ENCODE results near the gene TRIM60. TPM values are rescaled to one million over a fixed set of nuclear protein-coding genes. Genes with fewer than 3 reads are reported as not detected.
"Not testable (repeated sequence)": the region's sequence is repeated elsewhere in the genome, so short reads cannot be mapped to it uniquely, and the experiment has no call there.

The TRIM60 gene
- total RNA-seq, 1 donor from 2014 or later: not detected

GRCh38 chr4:165058666-165059065, 26.9 kb downstream of the TRIM60 start:
- H3K27me3 Mint-ChIP-seq (ENCODE audit: low read depth): no peaks in the 10 kb centered on the region
- no peaks in the 10 kb centered on the region for H3K4me1 Mint-ChIP-seq
- H3K36me3 Mint-ChIP-seq (ENCODE audit: low read depth): no peaks in the 10 kb centered on the region
- H3K4me3 Mint-ChIP-seq: no peak overlapping the region
- no peak for TF ChIP-seq CTCF (conservative IDR thresholded peaks at IDR 0.05)
- no peak overlapping the region for H3K27ac Mint-ChIP-seq (ENCODE audit: unreplicated experiment)
- DNase-seq (ENCODE audit: low read depth, low spot score): no peak
- no peaks in the 10 kb centered on the region for H3K9me3 Mint-ChIP-seq

DNA sequence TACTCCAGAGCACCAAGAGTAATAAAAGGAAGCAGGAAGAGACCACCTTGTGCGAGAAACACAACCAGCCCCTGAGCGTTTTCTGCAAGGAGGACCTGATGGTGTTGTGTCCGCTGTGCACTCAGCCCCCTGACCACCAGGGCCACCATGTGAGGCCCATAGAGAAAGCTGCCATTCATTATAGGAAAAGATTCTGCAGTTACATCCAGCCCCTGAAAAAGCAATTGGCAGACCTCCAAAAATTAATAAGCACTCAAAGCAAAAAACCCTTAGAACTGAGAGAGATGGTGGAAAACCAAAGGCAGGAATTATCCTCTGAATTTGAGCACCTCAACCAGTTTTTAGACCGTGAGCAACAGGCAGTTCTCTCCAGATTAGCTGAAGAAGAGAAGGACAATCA, 27.6 kb downstream of the TRIM60 start:
- Mint-ChIP-seq H3K4me3 (no peak overlapping the region), H3K4me1 (no peaks in the 10 kb centered on the region), H3K27me3 (ENCODE audit: low read depth) (no peaks in the 10 kb centered on the region), H3K9me3 (no peaks in the 10 kb centered on the region), H3K36me3 (ENCODE audit: low read depth) (no peaks in the 10 kb centered on the region), H3K27ac (ENCODE audit: unreplicated experiment) (no peak overlapping the region)
- TF ChIP-seq CTCF (conservative IDR thresholded peaks at IDR 0.05): no peak
- DNase-seq (ENCODE audit: low read depth, low spot score): no peak

- Mint-ChIP-seq H3K27ac (ENCODE audit: unreplicated experiment) (no peak overlapping the region), H3K4me3 (no peak overlapping the region), H3K36me3 (ENCODE audit: low read depth) (no peaks in the 10 kb centered on the region), H3K4me1 (no peaks in the 10 kb centered on the region), H3K27me3 (ENCODE audit: low read depth) (no peaks in the 10 kb centered on the region), H3K9me3 (no peaks in the 10 kb centered on the region)
- peak; percentile 54 for TF ChIP-seq CTCF (conservative IDR thresholded peaks at IDR 0.05)
- no peak for DNase-seq (ENCODE audit: low read depth, low spot score)
Observed at GRCh38 chr4:165060938-165061337, 29.1 kb downstream of the TRIM60 start.

DNA sequence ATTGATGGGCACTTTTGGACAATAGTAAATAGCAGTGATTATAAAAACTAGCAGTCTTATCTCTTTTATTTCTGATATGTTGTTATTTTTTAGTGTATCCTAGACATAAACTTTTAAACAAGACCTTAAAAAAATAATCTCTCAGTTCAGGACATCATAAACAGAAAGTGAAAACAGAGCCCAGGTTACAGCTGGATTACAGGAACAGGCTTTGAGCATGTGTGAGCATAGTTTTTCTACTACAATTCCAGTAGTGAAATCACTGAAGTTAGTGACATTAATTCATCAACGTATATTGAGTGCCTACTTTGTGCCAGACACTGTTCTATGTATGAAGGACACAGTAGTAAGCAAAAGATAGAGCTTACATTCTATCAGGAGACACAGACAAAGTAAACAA, 38.8 kb downstream of the TRIM60 start:
- TF ChIP-seq CTCF (conservative IDR thresholded peaks at IDR 0.05): no peak
- Mint-ChIP-seq H3K27me3 (ENCODE audit: low read depth) (no peaks in the 10 kb centered on the region), H3K36me3 (ENCODE audit: low read depth) (no peaks in the 10 kb centered on the region), H3K27ac (ENCODE audit: unreplicated experiment) (no peak overlapping the region), H3K4me1 (peaks cover 11% of the 10 kb centered on the region), H3K4me3 (no peak overlapping the region), H3K9me3 (no peaks in the 10 kb centered on the region)
- DNase-seq (ENCODE audit: low read depth, low spot score): no peak

- not testable (repeated sequence) for H3K27ac Mint-ChIP-seq (ENCODE audit: unreplicated experiment); H3K27me3 Mint-ChIP-seq (ENCODE audit: low read depth); H3K4me3 Mint-ChIP-seq; DNase-seq (ENCODE audit: low read depth, low spot score); H3K9me3 Mint-ChIP-seq; H3K36me3 Mint-ChIP-seq (ENCODE audit: low read depth)
- H3K4me1 Mint-ChIP-seq: peaks cover 11% of the 10 kb centered on the region
Observed at GRCh38 chr4:165073346-165073745, 41.5 kb downstream of the TRIM60 start.

DNA sequence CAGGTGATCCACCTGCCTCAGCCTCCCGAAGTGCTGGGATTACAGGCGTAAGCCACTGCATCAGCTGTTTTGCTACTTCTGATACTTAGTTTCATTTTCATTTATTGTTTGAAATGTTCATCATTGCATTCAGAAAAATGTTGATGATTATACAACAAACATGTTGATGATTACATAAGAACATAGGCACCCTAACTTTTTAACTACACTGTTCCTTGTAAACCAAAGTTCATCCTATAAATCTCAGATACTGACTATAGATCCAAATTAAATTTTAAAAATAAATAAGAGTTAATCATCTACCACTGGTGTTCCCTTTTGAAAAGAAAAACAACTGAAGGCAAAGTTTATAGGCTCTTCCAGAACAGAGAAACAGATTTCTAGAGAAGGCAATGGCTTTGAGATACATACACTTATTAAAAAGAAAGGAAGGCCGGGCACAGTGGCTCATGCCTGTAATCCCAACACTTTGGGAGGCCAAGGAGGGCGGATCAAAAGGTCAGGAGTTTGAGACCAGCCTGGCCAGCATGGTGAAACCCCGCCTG, 45.3 kb downstream of the TRIM60 start:
- Mint-ChIP-seq H3K4me1 (peaks cover 11% of the 10 kb centered on the region), H3K27me3 (ENCODE audit: low read depth) (no peaks in the 10 kb centered on the region), H3K27ac (ENCODE audit: unreplicated experiment) (no peak overlapping the region), H3K36me3 (ENCODE audit: low read depth) (peaks cover 7% of the 10 kb centered on the region), H3K4me3 (no peak overlapping the region), H3K9me3 (no peaks in the 10 kb centered on the region)
- TF ChIP-seq CTCF (conservative IDR thresholded peaks at IDR 0.05): no peak
- DNase-seq (ENCODE audit: low read depth, low spot score): no peak

All from neural crest cell (in vitro differentiated cells).